ENCODE measurements around the gene FAM187B. TPM values are rescaled to one million over a fixed set of nuclear protein-coding genes. Genes with fewer than 3 reads are reported as not detected.

Gene FAM187B
- total and polyA plus RNA-seq, 2 experiments from 2014 or later, result 0.23 TPM; not detected in 1

DNA sequence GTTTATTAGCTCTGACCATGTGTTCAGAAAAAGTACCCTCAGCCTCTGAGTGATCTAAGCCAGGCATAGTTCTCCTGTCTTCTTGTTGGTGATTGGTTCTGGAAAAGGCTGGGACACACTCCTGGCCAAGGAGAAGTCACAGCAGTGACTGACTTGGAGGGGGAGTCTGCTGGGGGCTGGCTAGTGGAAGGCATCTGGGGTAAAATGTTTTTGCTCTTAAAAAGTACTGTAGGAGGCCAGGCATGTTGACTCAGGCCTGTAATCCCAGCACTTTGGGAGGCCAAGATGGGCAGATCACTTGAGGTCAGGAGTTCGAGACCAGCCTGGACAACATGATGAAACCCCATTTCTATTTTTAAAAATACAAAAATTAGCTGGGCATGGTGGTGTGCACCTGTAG lies 21.7 kb downstream of the FAM187B start (continued):
- no peak for TF ChIP-seq CTCF (conservative IDR thresholded peaks at IDR 0.05; ENCODE audit: low read depth in 2 of 2)

GRCh38 chr19:35206379-35206778 lies 22.2 kb downstream of the FAM187B start:
- DNase-seq (ENCODE audit: low spot score) (no peak), ATAC-seq (no peak)
- Mint-ChIP-seq H3K27ac (no peak overlapping the region), H3K9me3 (peaks cover 8% of the 10 kb centered on the region), H3K27me3 (ENCODE audit: insufficient read depth, low read depth, poor library complexity) (no peaks in the 10 kb centered on the region), H3K4me3 (no peak overlapping the region), H3K36me3 (ENCODE audit: low read depth) (peaks cover 5% of the 10 kb centered on the region), H3K4me1 (peaks cover 42% of the 10 kb centered on the region)
- Histone ChIP-seq H3K79me2 (replicated peaks; ENCODE audit: insufficient read depth) (no peaks in the 10 kb centered on the region), H3K36me3 (ENCODE audit: insufficient read depth) (no peaks in the 10 kb centered on the region), H3K4me1 (ENCODE audit: insufficient read depth) (peaks cover 28% of the 10 kb centered on the region), H3K4me3 (no peak overlapping the region), H3F3A (replicated peaks; ENCODE audit: low read depth) (peaks cover 4% of the 10 kb centered on the region; the same call in 1 of the 2 replicates), H3K9me2 (ENCODE audit: insufficient read depth) (peaks cover 9% of the 10 kb centered on the region; the same call in 1 of the 2 replicates), H3K27ac (ENCODE audit: low read depth) (no peak overlapping the region), H2AFZ (no peak overlapping the region), H3K27me3 (ENCODE audit: insufficient read depth) (no peaks in the 10 kb centered on the region), H3K4me2 (no peak overlapping the region), H4K20me1 (replicated peaks; ENCODE audit: insufficient read depth) (no peaks in the 10 kb centered on the region)
- TF ChIP-seq, protein P1, sequence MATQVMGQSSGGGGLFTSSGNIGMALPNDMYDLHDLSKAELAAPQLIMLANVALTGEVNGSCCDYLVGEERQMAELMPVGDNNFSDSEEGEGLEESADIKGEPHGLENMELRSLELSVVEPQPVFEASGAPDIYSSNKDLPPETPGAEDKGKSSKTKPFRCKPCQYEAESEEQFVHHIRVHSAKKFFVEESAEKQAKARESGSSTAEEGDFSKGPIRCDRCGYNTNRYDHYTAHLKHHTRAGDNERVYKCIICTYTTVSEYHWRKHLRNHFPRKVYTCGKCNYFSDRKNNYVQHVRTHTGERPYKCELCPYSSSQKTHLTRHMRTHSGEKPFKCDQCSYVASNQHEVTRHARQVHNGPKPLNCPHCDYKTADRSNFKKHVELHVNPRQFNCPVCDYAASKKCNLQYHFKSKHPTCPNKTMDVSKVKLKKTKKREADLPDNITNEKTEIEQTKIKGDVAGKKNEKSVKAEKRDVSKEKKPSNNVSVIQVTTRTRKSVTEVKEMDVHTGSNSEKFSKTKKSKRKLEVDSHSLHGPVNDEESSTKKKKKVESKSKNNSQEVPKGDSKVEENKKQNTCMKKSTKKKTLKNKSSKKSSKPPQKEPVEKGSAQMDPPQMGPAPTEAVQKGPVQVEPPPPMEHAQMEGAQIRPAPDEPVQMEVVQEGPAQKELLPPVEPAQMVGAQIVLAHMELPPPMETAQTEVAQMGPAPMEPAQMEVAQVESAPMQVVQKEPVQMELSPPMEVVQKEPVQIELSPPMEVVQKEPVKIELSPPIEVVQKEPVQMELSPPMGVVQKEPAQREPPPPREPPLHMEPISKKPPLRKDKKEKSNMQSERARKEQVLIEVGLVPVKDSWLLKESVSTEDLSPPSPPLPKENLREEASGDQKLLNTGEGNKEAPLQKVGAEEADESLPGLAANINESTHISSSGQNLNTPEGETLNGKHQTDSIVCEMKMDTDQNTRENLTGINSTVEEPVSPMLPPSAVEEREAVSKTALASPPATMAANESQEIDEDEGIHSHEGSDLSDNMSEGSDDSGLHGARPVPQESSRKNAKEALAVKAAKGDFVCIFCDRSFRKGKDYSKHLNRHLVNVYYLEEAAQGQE (IDR thresholded peaks at IDR 0.05; ENCODE audit: unreplicated experiment), result no peak
- TF ChIP-seq ZNF331 (CRISPR knock-in tag; IDR thresholded peaks at IDR 0.05; ENCODE audit: low read depth) (no peak), NANOG (IDR thresholded peaks at IDR 0.05; ENCODE audit: borderline replicate concordance) (no peak), EZH2phosphoT487 (IDR thresholded peaks at IDR 0.05; ENCODE audit: unreplicated experiment) (no peak), CTCF (conservative IDR thresholded peaks at IDR 0.05; ENCODE audit: low read depth in 2 of 2) (no peak), ZNF114 (CRISPR knock-in tag; IDR thresholded peaks at IDR 0.05) (no peak), EZH2 (IDR thresholded peaks at IDR 0.05; ENCODE audit: low read depth, unreplicated experiment) (no peak), JUNB (IDR thresholded peaks at IDR 0.05; ENCODE audit: unreplicated experiment) (no peak)
- TF ChIP-seq, protein P2, sequence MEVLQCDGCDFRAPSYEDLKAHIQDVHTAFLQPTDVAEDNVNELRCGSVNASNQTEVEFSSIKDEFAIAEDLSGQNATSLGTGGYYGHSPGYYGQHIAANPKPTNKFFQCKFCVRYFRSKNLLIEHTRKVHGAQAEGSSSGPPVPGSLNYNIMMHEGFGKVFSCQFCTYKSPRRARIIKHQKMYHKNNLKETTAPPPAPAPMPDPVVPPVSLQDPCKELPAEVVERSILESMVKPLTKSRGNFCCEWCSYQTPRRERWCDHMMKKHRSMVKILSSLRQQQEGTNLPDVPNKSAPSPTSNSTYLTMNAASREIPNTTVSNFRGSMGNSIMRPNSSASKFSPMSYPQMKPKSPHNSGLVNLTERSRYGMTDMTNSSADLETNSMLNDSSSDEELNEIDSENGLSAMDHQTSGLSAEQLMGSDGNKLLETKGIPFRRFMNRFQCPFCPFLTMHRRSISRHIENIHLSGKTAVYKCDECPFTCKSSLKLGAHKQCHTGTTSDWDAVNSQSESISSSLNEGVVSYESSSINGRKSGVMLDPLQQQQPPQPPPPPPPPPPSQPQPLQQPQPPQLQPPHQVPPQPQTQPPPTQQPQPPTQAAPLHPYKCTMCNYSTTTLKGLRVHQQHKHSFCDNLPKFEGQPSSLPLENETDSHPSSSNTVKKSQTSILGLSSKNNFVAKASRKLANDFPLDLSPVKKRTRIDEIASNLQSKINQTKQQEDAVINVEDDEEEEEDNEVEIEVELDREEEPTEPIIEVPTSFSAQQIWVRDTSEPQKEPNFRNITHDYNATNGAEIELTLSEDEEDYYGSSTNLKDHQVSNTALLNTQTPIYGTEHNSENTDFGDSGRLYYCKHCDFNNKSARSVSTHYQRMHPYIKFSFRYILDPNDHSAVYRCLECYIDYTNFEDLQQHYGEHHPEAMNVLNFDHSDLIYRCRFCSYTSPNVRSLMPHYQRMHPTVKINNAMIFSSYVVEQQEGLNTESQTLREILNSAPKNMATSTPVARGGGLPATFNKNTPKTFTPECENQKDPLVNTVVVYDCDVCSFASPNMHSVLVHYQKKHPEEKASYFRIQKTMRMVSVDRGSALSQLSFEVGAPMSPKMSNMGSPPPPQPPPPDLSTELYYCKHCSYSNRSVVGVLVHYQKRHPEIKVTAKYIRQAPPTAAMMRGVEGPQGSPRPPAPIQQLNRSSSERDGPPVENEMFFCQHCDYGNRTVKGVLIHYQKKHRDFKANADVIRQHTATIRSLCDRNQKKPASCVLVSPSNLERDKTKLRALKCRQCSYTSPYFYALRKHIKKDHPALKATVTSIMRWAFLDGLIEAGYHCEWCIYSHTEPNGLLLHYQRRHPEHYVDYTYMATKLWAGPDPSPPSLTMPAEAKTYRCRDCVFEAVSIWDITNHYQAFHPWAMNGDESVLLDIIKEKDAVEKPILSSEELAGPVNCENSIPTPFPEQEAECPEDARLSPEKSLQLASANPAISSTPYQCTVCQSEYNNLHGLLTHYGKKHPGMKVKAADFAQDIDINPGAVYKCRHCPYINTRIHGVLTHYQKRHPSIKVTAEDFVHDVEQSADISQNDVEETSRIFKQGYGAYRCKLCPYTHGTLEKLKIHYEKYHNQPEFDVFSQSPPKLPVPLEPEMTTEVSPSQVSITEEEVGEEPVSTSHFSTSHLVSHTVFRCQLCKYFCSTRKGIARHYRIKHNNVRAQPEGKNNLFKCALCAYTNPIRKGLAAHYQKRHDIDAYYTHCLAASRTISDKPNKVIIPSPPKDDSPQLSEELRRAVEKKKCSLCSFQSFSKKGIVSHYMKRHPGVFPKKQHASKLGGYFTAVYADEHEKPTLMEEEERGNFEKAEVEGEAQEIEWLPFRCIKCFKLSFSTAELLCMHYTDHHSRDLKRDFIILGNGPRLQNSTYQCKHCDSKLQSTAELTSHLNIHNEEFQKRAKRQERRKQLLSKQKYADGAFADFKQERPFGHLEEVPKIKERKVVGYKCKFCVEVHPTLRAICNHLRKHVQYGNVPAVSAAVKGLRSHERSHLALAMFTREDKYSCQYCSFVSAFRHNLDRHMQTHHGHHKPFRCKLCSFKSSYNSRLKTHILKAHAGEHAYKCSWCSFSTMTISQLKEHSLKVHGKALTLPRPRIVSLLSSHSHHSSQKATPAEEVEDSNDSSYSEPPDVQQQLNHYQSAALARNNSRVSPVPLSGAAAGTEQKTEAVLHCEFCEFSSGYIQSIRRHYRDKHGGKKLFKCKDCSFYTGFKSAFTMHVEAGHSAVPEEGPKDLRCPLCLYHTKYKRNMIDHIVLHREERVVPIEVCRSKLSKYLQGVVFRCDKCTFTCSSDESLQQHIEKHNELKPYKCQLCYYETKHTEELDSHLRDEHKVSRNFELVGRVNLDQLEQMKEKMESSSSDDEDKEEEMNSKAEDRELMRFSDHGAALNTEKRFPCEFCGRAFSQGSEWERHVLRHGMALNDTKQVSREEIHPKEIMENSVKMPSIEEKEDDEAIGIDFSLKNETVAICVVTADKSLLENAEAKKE (CRISPR knock-in tag; IDR thresholded peaks at IDR 0.05), result no peak
- TF ChIP-seq, protein P3, sequence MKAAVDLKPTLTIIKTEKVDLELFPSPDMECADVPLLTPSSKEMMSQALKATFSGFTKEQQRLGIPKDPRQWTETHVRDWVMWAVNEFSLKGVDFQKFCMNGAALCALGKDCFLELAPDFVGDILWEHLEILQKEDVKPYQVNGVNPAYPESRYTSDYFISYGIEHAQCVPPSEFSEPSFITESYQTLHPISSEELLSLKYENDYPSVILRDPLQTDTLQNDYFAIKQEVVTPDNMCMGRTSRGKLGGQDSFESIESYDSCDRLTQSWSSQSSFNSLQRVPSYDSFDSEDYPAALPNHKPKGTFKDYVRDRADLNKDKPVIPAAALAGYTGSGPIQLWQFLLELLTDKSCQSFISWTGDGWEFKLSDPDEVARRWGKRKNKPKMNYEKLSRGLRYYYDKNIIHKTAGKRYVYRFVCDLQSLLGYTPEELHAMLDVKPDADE (IDR thresholded peaks at IDR 0.05), result no peak
